Anterior cingulate cortex (tissue), 58 donors: ENCODE results near the gene SERPINB2.
A peak's percentile ranks its signal among the peaks of the same experiment; 100 is the strongest.

Source experiments
- DNase-seq, 58 donors: peaks; one replicate each; lab custom pipeline; 2025; lab: John Stamatoyannopoulos, UW

Gene SERPINB2, protein sequence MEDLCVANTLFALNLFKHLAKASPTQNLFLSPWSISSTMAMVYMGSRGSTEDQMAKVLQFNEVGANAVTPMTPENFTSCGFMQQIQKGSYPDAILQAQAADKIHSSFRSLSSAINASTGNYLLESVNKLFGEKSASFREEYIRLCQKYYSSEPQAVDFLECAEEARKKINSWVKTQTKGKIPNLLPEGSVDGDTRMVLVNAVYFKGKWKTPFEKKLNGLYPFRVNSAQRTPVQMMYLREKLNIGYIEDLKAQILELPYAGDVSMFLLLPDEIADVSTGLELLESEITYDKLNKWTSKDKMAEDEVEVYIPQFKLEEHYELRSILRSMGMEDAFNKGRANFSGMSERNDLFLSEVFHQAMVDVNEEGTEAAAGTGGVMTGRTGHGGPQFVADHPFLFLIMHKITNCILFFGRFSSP

DNA sequence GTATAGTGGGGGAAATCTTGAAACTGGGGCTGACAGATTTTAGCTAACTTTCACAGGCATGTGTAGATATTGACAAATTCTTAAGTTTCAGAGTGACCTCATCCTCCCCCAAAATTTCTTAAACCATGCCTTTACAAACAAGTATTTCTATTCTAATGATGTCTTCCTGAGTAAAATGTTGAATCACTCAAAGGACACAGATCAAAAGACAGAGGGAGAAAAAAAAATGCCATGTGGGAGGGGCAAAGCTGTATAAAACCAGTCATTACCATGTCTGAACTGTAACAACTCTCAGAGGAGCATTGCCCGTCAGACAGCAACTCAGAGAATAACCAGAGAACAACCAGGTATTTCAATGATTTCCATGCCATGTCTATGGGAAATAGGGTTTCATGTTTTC is at the start of gene SERPINB2:
Gene SERPINB2 (plus strand): TSS at position 282 of the 400 bp plus-strand sequence. CDS start 3,740 bp downstream, outside the sequence.
- DNase-seq, result no peak

DNA sequence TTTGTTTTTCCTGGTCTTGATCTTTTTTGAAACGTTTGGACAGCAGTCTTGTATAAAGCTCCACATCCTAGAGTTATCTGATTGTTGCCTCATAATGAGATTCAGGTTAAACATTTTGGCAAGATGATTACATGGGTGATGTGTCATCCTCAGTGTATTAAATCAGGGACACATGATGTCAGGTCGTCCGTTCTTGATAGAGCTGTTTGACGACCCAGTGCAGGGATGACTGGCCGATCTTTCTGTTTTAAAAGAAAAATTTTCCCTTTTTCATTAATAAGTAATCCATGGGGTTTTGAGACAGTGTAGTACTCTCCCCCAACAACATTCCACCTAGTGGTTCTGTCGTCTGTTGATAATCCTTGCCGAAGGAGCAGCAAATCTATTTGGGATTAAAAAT is 44.5 kb upstream of the SERPINB2 start:
- no peak for DNase-seq

DNA sequence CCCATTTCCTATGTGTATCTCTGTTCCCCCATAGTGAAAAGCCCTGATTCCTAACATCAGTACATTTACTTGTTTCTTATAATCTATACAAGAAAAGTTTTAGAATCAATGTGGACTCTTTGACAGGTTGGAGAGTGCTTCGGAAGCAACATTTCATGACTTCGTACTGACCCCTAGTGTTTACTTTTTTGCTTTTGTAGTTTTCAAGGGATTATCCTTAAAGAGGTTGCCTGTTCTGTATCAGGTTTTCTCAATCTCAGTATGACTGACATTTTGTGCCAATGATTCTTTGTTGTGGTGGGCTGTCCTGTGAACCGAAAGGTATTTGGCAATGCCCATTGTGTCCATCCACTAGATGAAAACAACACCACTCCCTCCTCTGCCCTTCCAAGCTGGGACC is 43.3 kb upstream of the SERPINB2 start:
- DNase-seq, result no peak

DNA sequence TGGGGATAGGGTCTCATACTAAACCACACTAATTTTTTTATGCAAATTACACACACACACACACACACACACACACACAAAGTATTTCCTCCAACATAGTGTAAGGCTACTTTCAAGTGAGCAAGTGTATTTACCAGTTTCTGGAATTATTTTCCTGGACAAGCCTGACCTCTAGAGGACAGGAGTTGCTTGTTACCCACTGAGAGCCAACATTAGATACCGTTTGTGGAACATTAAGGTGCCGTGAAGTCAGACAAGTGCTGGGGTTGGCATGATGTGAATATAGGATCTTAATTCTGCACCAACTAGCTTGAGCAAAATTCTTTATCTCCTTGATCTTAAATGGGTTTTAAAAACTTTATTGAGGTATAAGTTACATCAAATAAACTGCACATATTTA is 39.3 kb upstream of the SERPINB2 start:
- peak in 2 of 58 donors; percentile 8 to 19 for DNase-seq

DNA sequence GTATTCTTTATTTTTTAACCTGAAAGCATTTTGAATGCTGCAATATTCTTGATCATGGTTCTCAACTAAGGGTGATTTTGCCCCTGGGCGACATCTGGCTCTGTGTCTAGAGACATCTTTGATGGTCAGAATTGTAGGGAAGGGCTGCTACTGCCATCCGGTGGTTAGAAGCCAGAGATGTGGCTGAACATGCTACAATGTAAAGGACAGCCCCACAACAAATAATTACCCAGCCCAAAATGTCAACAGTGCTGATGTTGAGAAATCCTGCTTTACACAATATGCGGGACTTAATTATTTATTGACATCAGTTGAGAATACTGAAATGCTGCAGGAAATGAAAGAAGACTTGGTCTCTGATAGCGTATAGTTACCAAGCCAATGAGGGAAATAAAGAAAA is 37.5 kb upstream of the SERPINB2 start:
- DNase-seq, result peak in 3 of 58 donors; percentile 1 to 3 (median 3)

DNA sequence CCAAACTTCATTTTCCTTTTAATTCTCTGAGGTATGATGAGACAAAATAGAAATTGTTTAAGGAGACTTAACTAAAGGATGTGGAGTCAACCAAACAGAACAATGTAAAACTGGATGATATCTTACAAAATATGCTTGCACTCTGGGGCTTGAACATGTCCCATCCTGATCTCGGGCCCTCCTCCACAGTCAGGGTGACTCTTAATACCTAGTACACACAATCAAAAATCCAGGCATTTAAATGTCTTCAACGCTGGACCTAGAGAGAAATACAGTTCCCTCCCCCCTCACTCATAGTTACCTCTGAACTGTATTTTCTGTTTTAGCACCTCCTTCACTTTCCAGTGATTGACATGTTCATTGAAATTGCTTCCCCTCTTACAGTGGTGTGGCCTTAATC is 36.9 kb upstream of the SERPINB2 start:
- no peak for DNase-seq

DNA sequence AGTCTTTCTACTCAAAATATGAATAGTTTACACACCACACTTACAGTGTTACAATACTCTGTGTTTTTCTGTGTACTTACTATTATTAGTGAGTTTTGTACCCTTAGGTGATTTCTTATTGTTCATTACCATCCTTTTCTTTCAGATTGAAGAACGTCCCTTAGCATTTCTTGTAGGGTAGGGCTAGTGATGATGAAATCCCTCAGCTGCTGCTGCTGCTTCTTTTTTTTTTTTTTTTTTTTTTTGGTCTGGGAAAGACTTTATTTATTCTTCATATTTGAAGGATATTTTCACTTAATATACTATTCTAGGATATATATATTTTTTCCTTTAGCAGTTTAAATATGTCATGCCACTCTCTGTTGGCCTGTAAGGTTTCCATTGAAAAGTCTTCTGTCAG is 29.0 kb upstream of the SERPINB2 start:
- no peak for DNase-seq

DNA sequence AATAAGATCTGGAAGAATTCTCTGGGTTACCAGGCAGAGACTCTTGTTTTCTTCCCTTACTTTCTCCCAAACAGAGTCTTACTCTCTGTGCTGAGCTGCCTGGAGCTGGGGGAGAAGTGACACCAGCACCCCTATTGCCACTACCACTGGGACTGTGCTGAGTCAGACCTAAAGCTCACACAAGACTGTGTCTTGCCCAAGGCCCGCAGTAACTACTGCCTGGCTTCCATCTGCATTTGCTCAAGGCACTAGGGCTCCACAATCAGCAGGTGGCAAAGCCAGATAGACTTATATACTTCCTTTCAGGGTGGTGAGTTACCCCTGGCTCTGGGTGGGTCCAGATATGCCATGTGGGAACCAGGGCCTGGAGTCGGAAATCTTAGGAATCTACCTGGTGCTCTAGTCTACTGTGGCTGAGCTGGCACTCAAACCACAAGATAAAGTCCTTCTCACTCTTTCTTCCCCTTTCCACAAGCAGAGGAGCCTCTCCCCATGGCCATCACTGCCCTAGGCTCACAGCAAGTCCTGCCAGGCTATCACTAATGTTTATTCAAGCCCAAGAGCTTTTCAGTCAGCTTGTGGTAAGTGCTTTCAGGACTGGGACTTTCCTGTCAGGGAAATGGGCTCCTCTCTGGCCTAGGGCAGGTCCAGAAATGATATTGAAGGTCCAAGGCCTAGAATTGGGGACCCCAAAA is 27.6 kb upstream of the SERPINB2 start:
- DNase-seq, result no peak

DNA sequence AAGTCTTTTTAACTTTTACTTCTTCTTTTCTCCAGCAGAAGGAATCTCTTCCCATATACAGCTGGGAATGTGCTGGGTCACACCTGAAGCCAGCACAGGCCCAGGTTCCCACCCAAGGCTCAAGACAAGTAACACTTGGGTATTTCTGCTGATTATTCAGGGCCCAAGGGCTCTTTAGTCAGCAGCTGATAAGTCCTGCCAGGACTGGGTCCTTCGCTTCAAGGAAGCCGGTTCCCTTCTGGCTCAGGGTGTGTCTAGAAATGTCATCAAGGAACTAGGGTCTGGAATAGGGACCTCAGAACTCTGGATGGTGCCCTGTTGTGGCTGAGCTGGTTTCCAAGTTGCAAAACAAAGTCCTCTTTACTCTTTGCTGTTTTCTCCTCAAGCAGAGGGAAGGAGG is 27.0 kb upstream of the SERPINB2 start:
- DNase-seq, result no peak

DNA sequence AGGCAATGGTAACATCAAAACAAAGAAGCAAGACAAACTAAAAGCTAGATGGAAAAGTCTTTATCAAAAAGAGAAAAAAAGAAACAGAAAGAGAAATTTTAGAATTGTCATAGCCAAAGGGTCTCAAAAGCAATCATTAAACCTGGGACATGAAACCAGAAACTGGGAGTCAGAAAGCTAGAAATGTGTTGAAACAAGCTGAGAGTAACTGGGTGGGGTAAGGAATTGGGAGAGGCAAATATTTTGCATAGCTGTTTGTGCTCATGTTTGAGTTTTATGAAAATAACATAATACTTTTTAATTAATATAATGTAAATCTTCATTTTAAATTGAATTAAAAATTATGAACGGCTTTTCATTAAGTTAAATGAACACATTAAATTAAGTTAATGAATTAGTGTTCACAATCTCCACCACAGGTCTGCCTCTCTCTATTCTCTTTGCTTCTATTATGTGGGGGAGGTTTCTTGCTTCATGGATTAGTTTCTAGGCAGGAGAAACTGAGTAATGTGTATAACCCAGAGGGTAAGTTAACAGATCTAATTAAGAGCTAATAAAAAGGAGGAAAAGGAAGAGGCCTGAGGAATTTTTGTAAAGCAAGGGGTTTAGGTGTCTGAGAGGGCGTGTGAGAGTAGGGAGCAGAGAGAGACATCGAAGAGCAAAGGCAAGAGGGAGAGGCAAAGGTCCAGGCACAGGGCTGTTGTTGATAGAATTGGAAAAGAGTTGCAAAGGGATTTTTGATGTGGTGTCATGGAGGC is 20.0 kb upstream of the SERPINB2 start:
- DNase-seq, result no peak

DNA sequence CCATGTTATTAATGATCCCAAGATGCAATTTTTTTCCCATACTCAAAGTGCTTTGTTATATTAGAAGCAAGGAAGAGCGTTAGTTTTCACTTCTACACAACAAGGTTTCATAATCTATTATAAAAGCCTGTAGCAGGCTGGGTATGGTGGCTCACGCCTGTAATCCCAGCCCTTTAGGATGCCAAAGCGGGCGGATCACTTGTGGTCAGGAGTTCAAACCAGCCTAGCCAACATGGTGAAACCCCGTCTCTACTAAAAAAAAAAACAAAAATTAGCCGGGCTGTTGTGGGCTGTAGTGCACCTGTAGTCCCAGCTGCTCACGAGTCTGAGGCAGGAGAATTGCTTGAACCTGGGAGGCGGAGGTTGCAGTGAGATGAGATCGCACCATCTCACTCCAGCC is 19.0 kb upstream of the SERPINB2 start:
- DNase-seq, result no peak

DNA sequence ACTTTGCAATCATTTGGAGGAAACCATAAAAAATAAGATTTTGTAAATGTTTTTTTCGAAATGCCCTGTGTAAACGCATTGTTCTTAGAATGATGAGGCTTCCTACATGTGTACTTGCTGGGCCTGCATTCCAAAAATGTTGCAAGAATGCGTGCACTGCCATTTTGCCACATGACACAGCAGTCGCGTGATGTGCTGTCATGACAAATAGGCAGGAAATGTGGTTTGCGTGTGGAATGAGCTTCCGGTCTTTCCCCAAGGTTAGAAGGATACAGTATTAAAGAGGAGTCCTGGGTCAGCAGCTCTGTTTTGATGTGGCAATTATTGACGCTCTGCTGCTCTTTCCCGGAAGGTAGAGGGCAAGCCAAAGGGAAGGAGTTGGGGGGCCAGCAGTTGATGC is 18.1 kb upstream of the SERPINB2 start:
- DNase-seq, result no peak

DNA sequence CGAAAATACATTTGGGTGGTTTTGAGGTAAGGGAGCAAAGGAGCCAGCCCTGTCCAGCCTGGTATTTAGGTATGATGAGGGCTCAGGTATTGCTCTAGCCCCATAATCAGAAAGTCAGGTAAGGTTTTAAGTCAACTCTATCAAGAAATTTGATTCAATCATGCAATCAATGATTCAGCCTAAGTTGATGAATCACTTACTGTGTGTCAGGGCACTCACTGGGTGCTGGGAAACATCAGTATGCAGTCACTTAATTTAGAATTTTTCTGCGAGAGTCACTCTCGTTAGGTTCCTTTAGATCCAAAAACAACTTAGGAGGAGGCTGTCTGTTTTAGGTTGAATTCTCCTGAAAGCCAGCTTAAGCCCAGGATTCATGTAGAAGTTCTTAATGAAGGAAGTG is 17.7 kb upstream of the SERPINB2 start:
- no peak for DNase-seq

DNA sequence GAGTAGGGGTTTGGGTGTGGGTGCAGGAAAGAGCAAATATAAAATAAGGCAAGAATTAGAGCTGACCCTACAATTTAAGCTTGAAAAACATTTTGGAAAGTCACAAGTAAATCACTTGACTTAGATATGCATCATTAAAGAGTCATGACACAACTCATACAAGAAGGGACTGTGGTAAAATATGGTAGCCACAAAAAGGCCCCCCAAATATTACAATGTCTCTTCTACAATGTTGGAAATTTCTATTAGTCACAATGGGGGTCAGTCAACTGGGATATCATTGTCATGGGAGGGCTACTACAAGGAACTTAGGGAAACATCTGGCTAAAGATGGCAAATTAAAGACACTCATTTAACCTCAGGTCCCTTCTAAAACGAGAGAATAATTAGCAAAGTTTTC is 15.7 kb upstream of the SERPINB2 start:
- no peak for DNase-seq

DNA sequence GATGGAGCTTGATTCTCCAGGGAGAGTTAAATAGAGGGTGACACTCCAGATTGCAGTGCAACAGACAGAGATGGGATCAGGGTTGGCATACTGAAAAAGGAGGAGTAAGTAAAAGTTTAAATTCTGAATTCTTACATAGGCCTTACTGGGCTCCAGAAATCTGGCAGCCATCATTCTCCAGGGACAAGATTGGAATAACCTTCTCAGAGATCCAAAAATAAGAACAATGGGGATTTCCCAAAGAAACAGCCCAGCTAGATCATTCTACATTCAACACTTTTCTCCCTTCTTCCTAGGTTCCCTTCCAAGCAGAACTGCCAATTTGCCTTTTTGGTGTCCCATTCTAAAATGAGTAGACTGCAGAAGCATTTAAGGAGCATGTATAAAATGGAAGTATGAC is 14.9 kb upstream of the SERPINB2 start:
- DNase-seq, result no peak

DNA sequence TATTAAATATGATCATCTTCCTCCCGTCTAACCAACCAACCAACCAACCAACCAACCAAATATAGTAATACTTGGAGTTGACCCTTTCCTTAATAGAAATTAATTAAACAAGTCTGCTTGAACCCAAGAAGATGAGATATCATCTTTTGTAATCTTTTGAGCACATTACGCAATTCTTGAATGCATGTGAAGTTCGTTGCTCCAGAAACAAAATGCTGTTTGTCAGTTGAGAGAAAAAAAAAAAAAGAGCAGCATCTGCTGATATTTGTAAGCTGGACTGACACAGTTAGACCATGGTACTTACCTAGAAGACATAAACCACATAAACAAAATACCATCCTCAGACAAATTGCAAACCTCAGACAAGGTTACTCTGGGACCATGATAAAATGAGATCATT is 9.2 kb upstream of the SERPINB2 start:
- no peak for DNase-seq

DNA sequence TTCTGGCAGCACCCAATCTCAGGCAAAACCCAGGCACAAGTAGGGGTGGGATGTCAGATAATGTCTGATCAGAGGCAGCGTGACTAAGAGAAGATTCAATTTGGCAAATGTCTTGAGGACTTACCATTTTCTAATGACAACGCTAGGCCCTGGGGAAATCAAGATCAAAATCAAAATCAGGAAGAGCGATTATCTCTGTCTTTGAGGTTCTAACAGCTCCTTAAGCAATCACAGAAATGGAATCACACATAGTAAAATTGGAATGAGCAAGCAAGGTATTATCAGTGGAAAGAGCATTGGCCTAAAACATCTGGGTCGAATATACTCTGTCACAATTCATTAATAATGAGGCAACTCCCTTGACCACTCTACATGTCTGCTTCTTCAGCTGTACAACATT is 8.6 kb upstream of the SERPINB2 start:
- no peak for DNase-seq

DNA sequence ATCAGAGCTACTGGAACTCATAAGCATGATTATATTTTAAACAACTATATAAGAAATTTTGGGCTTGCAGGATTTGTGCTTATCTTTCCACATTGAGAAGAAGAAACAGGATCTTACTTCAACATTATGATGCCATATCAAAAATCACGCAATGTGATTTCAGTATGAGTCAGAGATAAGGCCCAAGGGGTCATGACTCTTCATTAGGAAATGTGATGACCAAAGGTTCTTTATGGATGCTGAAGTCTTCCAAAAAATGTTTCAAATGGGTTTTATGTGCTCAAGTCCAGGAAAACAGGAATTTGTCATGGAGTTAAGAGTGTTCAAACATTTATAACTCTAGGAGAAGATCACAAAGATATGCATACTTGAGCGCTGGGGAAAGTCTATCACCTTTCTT is 7.8 kb upstream of the SERPINB2 start:
- no peak for DNase-seq

DNA sequence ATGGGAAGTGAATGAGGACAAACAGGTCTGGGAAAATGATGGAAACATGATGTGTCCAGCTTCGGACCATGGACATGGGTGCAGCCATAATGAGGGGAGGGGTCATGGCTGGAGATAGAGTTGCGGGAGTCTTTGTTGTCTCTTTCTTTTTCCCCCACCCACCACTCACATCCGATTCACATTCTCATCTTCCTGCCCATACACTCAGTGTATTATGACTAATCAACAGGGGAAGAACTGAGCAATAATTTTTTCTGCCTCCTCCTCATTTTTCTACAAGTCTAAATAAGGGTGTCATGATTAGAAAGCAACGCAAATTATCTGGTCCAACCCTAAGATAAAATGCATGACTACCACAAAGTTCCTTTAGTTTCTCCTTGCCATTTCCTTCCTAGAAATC is 5.7 kb upstream of the SERPINB2 start:
- no peak for DNase-seq

DNA sequence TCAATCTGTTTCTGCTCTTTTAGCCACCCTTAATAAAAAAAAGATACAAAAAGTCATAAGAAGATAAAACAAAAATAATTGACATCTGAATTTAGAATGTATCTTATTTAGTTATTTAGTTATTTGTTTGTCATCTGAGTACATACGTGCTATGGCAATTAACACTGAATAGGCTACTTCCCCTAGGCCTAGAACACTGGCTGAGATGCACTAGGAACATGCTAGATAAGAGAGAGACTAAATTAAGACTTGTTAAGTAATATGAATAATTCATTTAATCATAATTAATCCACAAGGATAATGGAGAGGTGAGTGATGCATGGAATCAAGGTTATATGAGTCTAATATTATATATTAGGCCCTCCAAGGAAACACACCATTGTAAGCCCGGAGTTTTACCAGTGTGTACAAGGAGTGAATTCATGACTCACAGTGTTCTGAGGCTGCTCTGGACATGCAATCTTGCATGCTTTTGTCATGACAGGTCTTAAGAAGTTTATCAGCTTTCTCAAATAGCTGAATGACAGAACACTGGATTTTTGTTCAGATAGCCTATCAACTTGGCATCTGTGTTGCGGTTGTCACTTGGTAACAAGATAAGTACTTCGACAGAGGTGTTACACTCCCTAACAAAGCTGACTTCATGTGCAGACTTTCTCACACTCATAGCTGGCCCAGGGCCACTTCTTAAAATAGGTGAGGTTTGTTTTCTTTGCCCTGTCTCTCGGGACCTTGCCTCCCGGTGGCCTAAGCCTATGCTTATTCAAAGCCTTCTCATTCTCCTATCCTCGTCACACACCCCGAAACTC is 5.0 kb upstream of the SERPINB2 start:
- no peak for DNase-seq

DNA sequence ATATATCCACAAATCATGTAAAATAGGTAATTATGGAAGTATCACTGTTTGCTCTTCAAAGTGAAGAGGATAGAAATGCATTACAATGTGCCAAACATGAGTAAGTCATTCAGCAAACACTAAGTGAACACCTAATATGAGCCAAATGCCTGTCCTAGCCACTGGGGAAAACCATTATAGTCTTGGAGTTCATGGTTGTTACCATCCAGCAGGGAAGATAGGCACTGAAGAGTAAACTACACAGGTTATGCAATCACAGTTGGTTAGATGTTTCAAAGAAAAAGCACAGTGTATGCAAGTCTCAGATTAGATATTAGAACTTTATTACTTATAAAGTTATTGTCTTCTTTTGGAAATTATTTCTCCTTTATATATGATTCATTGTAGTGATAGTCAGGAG is 3.9 kb upstream of the SERPINB2 start:
- no peak for DNase-seq
